Right lung (tissue), 5 donors: Measurements from ENCODE around the gene MSH5. TPM values are rescaled to one million over a fixed set of nuclear protein-coding genes. Genes with fewer than 3 reads are reported as not detected.

Experiments
- DNase-seq, 2 donors: peaks; one replicate each; pipeline ENCODE4 v3.0.0-alpha.2; 2013
- polyA plus RNA-seq, 5 donors: library from polyadenylated mRNA; unstranded; fragments of 120-200 nt; gene quantifications; one replicate each; pipeline versions ENCODE4 v1.2.1 to v1.2.3, GENCODE V29; 2013; ENCODE audit warnings: inconsistent platforms in 1 of 5, low replicate concordance in 1 of 5; ENCODE audit not compliant: insufficient read length in 5 of 5, insufficient read depth in 1 of 5

Gene MSH5
- polyA plus RNA-seq, 5 donors, result 27.3 to 45.6 (median 29.6) TPM

DNA sequence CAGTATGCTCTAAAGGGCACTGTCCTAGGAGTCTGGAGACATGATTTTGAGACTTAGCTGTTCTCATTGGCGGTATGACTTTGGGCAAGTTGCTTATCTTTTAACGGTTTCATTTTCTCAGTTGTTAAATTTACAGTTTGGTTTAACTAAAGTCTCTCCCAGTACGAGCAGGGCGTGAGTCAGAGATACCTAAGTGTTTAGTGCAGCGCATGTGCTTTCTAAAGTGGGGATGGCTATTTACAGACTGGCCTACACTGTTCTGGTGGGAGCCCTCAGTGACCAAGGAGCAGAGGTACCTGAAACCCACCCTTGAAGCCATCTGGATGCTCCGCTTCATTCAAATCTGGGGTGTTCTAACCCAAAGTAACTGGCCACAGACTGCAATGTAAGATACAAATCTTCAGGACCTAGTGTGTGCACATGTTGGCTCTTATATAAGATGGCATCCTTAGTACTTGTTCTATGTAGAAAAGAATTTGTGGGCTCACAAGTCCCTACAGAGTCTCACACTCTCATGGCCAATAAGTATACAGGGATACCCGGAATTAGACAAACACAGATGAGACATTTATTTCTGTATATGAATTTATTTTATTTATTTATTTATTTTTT lies 10.7 kb downstream of the MSH5 start:
- DNase-seq, result no peak

DNA sequence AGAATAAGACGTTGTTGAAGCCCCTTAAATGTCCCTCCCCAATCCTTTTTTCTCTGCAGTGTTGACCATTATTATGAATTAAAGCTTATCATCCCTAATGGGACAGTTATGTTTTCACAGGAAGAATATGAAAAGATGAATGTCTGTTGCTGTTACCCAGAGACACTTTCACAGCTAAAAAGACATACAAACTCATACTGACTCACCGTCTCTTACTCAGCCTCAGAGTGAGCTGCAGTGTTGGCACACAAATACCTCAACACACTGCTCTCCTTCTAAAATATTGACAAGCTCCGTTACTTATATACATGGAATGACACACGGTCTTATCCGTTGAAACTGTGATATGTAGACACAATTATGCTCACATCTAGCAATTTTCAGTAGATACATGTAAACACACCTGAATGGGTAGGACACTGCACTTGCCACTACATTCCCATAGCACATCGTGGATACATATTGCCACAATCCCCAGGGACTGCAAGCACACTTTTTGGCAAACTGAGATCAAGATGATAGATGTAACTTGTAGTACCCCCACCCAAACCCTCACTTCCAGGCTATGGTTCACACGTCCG lies 13.0 kb downstream of the MSH5 start:
- no peak for DNase-seq

DNA sequence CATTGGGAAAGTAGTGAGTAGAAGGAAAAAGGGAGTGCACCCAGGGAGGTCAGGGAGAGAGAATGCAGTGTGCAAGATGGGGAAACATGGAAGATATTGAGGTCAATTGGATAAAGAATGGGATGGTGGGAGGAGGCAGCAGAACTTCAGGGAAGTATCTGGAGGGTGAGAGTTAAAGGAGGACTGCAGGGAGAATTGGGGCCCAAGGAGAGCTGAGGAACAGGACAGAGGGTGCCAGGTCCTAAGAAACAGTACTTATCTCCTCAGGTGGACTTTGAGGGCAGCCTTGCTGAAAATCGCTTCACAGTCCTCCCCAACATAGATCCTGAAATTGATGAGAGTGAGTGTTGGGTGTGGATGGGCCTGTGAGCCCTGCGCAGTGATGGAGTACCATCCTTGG lies 18.5 kb downstream of the MSH5 start:
- DNase-seq, result no peak

DNA sequence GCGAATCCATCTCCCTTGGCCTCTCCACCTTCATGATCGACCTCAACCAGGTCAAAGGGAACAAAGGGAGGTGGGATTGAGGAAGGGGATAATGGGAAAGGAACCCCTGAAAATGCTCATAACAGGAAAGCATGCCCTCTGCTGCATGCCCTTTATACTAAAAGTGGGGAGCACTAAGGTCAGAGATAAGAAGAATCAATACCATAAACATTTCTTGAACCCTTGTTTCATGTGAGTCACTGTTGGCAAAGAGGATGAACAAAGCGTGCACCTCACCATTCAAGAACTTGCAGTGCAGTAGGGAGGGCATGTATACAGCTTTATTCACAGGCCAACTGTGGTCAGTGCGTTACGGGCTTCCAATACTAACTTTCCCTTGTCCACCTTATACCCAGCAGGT lies 21.0 kb downstream of the MSH5 start:
- DNase-seq, result no peak

DNA sequence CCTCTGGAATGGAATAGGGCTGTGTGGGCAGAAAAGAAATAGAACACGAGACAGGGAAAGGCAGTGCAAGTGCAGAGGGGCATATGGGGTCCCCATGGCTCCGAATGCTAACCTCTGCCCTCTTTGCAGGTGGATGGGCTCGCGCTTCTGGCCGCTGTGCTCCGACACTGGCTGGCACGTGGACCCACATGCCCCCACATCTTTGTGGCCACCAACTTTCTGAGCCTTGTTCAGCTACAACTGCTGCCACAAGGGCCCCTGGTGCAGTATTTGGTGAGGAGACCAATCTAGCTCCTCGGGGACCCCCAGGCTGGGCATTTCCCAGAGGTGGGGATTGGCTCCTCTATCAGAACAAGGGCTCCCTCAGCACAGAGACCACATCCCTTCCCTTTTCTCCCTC lies 21.5 kb downstream of the MSH5 start:
- no peak for DNase-seq

DNA sequence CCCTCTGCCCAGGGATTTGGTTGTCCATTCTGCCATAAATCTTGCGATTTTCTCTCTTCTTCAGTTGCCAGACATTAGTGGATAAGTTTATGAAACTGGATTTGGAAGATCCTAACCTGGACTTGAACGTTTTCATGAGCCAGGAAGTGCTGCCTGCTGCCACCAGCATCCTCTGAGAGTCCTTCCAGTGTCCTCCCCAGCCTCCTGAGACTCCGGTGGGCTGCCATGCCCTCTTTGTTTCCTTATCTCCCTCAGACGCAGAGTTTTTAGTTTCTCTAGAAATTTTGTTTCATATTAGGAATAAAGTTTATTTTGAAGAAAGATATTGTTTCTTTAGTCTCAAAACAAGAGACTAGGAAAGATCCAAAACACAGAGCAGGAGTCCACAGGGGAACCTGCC lies 22.6 kb downstream of the MSH5 start, which contains the start of gene SAPCD1:
SAPCD1 (plus strand) TSS at position 301 of the 400 bp plus-strand sequence. CDS start 399 bp downstream, outside the sequence.
- DNase-seq, result no peak

DNA sequence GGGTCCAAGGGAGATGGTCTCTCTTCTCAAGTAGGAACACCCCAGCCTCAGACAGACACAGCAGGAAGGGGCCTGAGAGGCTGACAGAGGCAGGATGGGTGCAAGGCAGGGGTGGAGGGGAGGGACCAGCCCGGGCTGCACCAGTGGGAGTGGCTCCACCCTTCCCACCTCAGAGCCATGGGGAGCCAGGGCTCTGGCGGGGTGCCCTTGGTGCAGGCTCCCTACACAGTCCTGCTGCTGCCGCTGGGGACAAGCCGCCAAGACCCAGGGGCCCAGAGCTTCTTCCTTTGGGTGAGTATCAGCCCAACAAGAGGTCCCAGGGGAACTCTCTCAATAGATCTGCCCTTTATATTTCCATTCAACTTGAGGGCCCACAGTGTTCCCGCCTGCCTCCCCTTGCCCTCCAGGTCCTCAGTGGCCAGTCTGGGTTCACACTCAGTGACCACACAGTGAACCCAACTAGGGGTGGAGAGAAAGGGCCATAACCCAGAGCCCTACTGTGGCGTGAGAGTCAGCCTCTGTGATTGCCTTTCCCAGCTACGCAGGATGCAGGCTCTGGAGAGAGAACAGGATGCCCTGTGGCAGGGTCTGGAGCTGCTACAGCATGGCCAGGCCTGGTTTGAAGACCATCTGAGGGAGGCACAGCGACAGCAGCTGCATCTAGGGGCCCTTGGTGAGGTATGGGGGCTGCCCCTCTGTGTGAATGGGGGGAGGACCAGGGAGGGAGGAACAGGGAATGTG lies 23.2 kb downstream of the MSH5 start:
- DNase-seq, result no peak

DNA sequence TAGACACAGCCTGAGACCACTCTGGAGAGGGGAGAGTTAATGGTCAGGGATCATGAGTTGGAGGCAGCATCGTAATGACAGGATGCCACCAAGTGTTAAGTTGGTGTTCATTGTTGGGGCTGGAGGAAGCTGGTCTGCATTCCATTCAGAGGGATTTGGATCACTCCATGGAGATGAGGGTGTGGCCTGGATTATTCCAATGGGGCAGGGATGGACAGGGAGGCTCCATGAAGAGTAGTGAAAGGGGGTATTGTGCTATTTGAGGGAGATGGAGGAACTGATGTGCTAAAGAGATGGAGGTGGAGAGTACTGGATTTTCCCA lies 23.8 kb downstream of the MSH5 start:
- no peak for DNase-seq

DNA sequence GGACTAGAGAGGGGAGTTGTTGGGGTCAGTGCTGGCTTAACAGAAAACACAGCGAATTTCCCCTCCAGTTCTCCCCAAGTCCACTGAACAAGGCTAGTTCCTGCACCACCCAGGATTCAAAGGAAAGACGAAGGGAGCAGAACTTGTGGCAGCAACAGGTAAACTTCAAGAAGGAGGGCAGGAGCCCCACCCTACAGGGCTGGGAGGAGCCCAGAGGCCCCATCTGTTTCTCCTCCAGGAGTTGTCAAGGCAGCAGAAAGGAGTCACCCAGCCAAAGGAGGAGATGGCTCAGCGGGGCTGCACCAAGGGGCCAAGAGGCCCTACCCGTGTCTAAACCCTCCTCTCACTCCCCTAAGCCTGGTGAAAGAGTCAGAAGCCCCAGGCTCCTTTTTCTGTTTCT lies 24.4 kb downstream of the MSH5 start:
- DNase-seq, result no peak

DNA sequence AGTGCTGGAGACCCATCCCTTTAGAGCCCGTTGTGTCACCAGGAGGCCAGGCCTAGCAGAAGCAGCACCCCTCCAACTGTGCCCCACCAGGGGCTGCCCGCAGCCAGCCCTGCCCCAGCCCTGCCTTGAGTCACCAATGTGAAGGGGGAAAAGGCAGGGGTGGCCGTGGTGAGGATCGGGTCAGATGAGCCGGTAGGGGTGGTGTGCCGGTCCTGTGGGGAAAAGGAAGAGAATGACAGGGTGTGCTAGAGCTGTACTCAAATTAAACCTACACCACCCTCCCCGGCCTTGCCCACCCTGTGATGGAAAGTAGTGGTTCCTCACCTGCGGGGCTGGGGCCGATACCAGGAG lies 25.7 kb downstream of the MSH5 start:
- no peak for DNase-seq

DNA sequence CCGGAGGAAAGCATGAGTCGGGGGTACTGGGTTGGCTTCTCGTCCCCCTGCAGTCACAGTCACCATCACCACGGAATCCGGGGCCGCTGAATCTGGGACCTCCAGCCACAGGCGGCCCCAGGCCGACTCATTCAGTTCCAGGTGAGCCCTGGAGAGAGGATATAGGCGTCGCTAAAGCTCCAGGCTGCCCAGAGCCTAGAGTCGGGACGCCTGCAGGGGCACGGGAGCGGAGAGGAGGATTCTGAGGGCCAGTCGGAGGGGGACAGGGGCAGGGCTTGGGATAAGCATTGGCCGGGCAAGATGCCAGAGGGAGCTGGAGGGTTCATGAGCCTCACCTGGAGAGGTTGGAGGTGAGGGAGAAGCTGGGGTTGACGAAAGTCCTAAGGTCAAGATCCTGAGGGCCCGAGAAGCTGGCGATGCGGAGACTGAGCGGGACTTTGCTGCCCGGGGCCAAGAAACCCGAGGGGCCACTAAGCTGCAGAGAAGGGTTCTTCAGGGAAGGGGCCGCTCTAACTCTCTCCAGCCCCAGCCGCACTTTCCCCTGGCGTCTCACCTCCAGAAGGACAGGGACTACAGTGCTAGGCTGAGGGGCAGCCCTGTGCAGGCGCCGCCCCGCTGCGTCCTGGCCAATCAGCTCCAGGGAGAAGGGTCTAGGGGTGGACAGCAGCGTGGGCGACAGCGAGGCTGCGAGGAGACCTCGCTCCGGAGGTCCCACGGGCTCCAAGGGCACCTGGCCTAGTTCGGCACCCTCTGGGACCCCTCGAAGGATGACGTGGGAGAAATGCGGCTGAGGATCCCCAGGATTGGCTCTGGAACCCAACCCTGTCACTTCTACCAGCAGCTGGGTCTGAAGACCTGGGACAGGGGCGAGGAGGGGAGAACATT lies 26.3 kb downstream of the MSH5 start:
- no peak for DNase-seq

DNA sequence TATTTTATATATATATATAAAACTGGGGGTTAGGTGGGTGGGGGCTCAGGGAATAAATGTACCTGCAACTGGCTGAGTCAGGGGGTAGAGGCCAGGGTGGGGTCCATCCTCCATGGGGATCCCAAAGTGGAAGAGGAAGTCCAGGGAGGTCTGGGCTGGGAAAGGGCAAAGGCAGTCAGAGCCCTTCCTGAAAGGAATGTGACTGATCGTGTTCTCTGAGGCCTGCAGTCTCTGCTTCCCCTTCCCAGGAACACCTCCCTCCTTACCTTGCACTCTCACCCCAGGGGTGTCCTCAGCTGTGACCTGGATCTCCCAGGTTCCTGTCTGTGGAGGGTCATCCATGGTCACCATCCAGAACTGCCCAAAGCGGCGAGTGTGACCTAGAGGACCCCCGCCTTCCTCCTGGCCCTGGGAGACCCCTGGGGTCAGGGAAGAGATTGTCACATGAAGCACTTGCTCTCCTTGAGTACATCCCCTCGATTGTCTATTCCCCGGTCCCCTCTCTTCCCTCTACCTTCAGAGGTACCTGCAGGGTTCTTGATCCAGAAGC lies 27.4 kb downstream of the MSH5 start:
- DNase-seq, result no peak

DNA sequence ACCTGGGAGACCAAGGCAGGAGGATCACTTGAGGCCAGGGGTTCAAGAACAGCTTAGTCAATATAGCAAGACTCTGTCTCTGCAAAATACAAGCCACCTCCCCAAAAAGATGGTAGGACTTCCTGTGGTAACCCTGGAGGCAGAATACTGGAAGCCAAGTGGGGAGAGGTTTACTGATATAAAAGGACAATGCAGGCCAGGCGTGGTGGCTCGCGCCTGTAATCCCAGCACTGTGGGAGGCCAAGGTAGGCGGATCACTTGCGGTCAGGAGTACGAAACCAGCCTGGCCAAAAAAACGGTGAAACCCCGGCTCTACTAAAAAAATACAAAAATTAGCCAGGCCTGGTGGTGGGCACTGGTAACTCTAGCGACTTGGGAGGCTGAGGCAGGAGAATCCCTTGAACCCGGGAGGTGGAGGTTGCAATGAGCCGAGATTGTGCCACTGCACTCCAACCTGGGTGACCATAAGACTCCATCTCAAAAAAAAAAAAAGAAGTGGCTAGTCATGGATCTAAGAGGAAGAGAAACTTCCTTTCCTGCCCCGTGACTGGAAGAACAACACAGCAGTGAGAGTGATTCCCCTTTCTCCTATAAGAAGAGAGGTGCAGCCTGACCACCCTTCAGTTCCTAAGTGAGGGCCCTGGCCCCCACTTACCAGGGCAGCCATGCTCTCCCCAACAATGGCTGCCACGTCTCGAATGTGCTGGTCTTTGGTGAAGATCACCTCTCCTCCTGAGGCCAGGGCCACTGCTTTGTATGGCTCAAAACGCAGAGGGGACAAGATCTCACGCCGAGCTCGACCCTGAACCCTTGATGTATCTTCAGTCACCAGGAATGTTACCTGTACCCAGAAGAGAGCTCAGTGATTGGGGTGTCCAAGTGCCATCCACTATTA lies 28.8 kb downstream of the MSH5 start:
- DNase-seq, result no peak

DNA sequence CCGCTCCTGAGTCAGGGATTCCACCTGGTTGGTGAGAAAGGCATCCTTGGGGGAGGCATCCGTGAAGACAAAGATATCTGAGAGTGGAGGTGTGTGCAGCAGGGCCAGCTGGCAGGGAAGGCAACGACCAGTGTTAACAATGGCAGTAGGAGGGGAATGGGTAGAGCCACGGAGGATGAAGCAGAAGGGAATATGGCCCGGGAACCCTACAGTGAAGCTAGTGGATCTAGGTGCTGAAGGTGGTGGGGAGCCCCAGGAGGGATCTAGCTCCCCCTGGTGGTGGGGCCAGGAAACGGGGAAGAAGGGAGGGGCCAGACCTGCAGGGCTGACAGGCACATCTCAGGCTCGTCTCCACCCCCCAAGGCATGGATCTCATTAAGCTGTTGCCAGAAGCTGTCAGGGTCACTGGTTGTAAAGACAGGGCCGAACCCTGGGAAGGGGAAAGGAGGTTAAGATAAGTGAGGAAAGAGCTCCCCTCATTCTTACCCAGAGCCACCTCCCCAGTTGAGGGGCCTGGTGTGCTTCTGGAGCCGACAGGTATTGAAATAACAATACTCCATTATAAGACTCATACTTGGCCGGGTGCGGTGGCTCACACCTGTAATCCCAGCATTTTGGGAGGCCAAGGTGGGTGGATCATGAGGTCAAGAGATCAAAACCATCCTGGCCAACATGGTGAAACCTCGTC lies 30.0 kb downstream of the MSH5 start:
- no peak for DNase-seq

DNA sequence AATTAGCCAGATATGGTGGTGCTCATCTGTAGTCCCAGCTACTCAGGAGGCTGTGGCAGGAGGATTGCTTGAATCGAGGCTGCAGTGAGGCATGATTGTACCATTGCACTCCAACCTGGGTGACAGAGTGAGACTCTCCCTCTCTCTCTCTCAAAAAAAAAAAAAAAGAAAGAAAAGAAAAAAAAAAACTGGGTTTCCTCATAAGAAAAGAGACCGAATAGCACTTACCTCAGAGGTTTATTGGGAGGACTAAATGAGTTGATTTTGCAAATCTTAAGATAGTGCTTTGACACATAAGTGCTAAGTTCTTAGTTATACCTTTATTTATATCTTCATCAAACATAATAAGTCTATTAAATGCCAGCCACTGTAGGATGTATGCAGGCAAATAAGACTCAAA lies 31.1 kb downstream of the MSH5 start:
- no peak for DNase-seq

DNA sequence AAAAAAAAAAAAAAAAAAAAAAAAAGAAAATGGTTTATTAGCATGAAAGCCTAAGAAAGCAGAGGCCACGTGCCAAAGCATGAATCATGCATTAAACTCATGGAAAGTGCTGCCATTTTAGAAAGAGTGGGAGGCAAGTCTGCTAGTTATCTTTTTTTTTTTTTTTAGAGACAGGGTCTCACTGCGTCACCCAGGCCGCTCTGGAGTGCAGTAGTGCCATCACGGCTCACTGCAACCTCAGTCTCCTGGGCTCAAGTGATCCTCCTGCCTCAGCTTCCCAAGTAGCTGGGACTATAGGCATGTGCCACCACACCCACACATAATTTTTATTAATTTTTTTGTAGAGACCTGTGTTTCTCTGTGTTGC lies 32.2 kb downstream of the MSH5 start:
- DNase-seq, result no peak

DNA sequence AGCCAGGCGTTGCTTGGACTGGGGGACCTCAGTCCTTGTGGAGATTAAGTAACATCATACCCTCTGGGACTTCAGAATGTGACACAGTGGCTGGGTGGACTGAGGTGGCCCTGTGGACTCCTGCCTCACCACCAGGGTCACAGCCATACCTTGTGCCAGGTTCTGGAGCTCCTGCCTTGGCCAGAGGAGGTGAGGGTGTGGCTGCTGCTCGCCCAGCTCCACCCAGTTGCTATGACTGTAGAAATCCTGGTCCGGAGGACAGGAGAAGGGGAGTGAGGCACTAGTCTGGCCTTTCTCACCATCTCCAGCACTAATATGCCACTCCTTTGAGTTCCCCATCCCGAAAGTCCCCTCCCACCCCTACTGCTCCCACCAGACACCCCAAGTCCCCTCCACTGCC lies 35.4 kb downstream of the MSH5 start:
- DNase-seq, result no peak

DNA sequence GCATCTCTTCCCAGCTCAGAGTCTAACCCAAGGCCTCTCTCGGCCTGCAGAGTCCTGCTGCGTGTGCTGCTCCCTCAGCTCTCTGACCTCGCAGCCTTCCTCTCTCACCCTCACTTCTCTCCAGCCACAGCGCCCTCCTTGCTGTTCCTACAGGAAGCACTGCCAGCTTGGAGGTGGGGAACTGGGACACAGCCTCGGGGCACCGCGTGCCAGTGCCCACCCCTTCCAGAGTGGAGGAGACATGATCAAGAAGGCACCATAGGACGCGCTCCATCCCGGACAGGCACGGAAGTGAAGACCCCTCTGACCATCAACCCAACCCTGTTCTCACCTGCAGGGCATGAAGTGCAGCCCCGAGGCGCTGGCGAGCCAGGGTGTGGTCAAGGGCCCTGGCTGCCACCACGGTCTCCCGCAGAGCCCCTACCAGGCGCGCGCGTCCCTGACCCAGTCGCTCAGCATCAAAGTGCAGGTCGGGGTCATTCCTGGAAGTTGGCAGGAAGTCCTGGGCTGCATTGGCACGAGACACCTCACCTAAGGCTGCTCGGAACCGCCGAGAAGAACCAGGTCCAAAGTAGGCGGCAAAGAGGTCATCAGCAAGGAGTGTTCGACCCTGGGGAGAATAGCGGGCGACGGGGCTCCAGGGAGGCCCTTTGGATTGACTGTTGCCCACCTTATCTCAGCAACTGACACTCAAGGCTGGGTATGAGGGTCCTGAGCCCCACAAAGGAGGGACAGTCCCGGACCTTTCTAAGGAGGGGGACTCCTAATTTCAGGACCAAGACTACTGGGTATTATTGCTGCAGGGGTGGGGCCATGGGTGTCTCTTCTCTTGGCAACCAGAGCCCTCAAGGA lies 36.1 kb downstream of the MSH5 start:
- DNase-seq, result no peak

DNA sequence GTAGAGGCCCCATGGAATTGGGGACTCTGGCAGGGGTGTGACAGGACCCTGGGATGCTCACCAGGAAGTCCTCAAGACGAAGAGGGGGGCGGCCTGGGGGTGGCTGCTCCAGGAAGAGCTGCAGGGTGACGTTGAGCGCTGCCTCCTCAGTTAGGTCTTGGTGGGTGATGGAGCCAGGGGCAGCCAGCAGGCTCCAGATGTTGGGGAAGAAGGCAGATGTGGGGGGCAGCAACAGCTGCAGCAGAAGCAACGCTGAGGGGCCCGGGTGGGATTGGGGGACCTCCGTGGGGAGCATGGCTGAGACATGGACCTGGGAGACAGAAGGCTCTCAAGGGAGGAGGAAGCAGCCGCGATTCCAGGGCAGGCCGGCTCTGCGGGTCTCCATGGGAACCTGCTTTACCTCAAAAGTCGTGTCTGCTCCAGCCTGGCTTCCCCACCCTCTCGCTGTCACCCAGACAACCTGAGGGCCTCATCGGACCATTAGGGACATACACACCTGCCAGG lies 36.7 kb downstream of the MSH5 start:
- DNase-seq, result peak in 1 of 2 donors; percentile 51
